NCI-H69 (cell line): ENCODE results near the gene RPS13.
"Not testable (repeated sequence)": the region's sequence is repeated elsewhere in the genome, so short reads cannot be mapped to it uniquely, and the experiment has no call there.

Experiments
- DNase-seq: peaks from one replicate; lab custom pipeline; 2025; lab: John Stamatoyannopoulos, UW

Gene RPS13

DNA sequence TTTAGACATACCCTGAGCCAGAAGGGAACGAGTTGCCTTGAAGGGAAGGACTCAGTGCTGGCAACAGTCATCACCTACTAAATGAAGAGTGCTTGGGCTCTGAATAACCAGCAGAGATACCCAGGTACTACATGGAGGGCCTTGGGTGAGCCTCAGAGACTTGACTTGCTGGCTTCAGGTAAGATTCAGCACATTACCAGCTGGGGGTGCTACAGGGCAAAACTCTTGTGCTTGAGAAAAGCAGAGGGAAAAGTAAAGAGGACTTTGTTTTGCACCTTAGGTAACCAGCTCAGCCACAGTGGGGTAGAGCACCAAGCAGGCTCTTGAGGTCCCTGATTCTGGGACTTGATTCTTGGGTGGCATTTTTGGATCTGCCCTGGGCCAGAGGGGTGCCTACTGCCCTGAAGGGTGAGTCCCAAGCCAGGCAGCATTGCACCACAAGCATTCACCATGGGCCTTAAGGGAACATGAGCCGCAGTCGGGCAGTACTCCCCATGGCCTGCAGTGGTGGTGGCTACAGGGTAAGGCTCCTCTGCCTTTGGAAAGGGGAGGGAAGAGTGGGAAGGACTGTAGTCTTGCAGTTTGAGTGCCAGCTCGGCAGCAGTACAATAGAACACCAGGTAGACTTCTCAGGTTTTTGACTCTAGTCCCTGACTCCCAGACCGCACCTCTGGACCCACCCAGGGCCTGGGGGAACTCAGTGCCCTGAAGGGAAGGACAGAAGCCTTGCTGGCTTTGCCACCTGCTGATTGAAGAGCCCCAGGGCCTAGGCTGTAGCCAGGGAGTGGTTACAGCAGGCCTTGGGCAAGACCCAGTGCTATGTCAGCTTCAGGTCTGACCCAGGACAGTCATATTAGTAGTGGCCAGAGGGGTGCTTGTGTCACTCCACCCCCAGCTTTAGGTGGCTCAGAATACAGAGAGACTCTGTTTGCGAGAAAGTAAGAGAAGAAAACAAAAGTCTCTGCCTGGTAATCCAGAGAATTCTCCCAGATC lies 40.5 kb downstream of the RPS13 start:
- peak; percentile 11 for DNase-seq

DNA sequence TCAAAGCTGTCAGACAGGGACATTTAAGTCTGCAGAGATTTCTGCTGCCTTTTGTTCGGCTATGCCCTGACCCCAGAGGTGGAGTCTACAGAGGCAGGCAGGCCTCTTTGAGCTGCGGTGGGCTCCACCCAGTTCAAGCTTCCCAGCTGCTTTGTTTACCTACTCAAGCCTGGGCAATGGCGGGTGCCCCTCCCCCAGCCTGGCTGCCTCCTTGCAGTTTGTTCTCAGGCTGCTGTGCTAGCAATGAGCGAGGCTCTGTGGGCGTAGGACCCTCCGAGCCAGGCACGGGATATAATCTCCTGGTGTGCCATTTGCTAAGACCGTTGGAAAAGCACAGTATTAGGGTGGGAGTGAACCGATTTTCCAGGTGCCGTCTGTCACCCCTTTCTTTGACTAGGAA lies 43.4 kb downstream of the RPS13 start:
- not testable (repeated sequence) for DNase-seq

DNA sequence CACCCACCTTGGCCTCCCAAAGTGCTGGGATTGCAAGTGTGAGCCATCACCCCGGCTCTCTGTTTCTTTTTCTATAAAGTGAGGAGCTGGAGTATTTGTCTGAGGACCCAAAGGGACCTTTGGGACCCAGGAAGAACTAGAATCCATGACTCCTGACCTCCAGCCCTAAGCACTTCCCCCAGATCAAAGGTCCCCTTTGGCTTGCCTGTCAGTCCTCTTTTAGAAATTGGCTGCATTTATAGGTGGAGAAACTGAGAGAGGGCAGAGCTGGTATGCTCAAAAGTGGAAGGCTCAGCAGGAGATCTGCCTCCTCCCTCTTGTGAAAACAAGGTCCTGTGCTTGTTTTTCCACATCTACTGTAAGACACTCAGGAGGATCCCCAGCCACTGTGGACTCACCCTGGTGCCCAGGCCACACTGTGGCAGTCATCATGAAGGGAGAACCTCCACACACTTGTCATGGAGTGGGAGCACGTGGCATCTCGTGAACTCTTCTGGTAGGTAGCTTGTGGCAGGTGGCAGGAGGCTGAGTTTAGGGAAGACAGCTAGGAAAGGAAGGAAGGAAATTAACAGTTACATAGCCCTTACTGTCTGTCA lies 50.9 kb downstream of the RPS13 start:
- DNase-seq: no peak

DNA sequence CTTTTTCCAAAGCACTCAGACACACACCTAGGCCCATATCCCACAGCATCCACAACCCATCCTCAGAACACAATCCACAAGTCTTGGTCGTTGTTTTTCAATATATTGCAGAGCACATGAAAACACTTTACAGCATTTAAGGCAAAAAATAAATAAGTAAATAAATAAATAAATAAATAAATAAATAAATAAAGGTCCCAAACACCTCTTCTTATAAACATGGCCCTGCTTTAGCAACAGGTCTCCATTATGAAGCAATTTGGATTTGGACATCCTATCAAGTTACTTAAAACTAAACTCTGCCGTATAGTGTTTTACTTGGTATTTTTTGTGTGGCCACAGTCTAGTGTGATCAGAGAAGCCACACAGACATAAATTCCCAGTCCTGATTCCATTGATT lies 52.5 kb downstream of the RPS13 start:
- DNase-seq: no peak
